Sigmoid colon (tissue), 7 donors: Measurements from ENCODE around the gene MDGA2. TPM values are rescaled to one million over a fixed set of nuclear protein-coding genes. Genes with fewer than 3 reads are reported as not detected.

Experiments
- DNase-seq: peaks from one replicate; pipeline ENCODE4 v3.0.0-alpha.2; 2019
- H3K27ac ChIP-seq, 4 donors: fragments of 200-600 bp; sonication (generic); one replicate each; pipeline ENCODE4 v1.5.1; 2016 to 2019; ENCODE audit warnings: mild to moderate bottlenecking in 1 of 4
- H3K27me3 ChIP-seq, 3 donors: fragments of 200-600 bp; sonication (generic); one replicate each; pipeline ENCODE4 v1.5.1; 2019; ENCODE audit warnings: mild to moderate bottlenecking in 1 of 3
- H3K36me3 ChIP-seq, 4 donors: fragments of 200-600 bp; sonication (generic); one replicate each; pipeline ENCODE4 v1.5.1; 2016 to 2019
- H3K4me1 ChIP-seq, 4 donors: fragments of 200-600 bp; sonication (generic); one replicate each; pipeline ENCODE4 v1.5.1; 2017 to 2019
- H3K4me3 ChIP-seq, 4 donors: fragments of 200-600 bp; sonication (generic); one replicate each; pipeline ENCODE4 v1.5.1; 2017 to 2019; ENCODE audit warnings: mild to moderate bottlenecking in 2 of 4, moderate library complexity in 1 of 4
- H3K9me3 ChIP-seq, 4 donors: fragments of 200-600 bp in 3 of 4; sonication (generic) in 3 of 4; one replicate each; pipeline versions ENCODE4 v1.5.1 to v1.6.1; 2013 to 2019
- CTCF ChIP-seq, 4 experiments: fragments of 450-650 bp in 3 of 4; fragments of 200-600 bp in 1 of 4; IDR thresholded peaks; one replicate each; pipeline ENCODE4 v1.5.1; 2016 to 2019; ENCODE audit warnings: antibody characterized with exemption in 4 of 4, mild to moderate bottlenecking in 3 of 4, moderate library complexity in 2 of 4
- EP300 ChIP-seq, 4 donors: sonication (generic); formaldehyde crosslinking; IDR thresholded peaks; one replicate each; pipeline ENCODE4 v1.6.1; 2017; ENCODE audit warnings: antibody characterized with exemption in 4 of 4
- POLR2A ChIP-seq, 2 donors: fragments of 450-650 bp; IDR thresholded peaks; one replicate each; pipeline ENCODE4 v1.6.1; 2016; ENCODE audit warnings: antibody characterized with exemption in 2 of 2, mild to moderate bottlenecking in 2 of 2, moderate library complexity in 2 of 2
- POLR2AphosphoS5 ChIP-seq, 4 donors: sonication (generic); formaldehyde crosslinking; IDR thresholded peaks; one replicate each; pipeline ENCODE4 v1.6.1; 2017; ENCODE audit warnings: antibody characterized with exemption in 4 of 4
- WGBS, 2 donors: extraction: QIAGEN DNeasy Blood & Tissue Kit; methylation state at CpG; one replicate each; pipeline ENCODE4 v1.1.7; 2013; 5-methylcytosine and 5-hydroxymethylcytosine counted together
- intact Hi-C: fragments of 100-400 bp; cut with DNase I; formaldehyde crosslinking; loops from one replicate; pipeline ENCODE4 v1.15.1; 2023
- polyA plus RNA-seq, 3 donors: library from polyadenylated mRNA; stranded (reverse); fragments of 200-250 nt; gene quantifications; one replicate each; pipeline ENCODE4 v1.2.3, GENCODE V29; 2013
- total RNA-seq, 4 donors: library from RNA; depleted of rRNA; stranded (reverse); fragments of >200 nt; gene quantifications; one replicate each; pipeline ENCODE4 v1.1.0, GENCODE V29; 2016
- donor health status: healthy with polysubstance abuse.
- donor health status: Bipolar disorder and iron deficiency.
- donor health status: healthy.

The MDGA2 gene
- total and polyA plus RNA-seq, 7 donors: under 0.01 to 1.2 (median 0.33) TPM; not detected in 2

- intact Hi-C loops: no loop called here
- H3K27ac ChIP-seq: no peak overlapping the region
- H3K36me3 ChIP-seq: no peaks in the 10 kb centered on the region
- no peaks in the 10 kb centered on the region for H3K9me3 ChIP-seq
- 26 to 71% methylated on average over 6 of the region's 6 CpGs for WGBS, 2 donors
- H3K27me3 ChIP-seq: no peaks in the 10 kb centered on the region
- TF ChIP-seq POLR2A (IDR thresholded peaks at IDR 0.05) (no peak), POLR2AphosphoS5 (IDR thresholded peaks at IDR 0.05) (no peak), EP300 (IDR thresholded peaks at IDR 0.05) (no peak), CTCF (IDR thresholded peaks at IDR 0.05) (no peak)
- no peaks in the 10 kb centered on the region for H3K4me1 ChIP-seq
- H3K4me3 ChIP-seq: no peak overlapping the region
- no peak for DNase-seq
Observed at GRCh38 chr14:47365233-47365632, 310.2 kb downstream of the MDGA2 start.

GRCh38 chr14:47353186-47353585 lies 322.2 kb downstream of the MDGA2 start:
- no peak for DNase-seq
- intact Hi-C loops: no loop called here
- H3K4me3 ChIP-seq: no peak overlapping the region
- TF ChIP-seq EP300 (IDR thresholded peaks at IDR 0.05): no peak
- no peak for TF ChIP-seq CTCF (IDR thresholded peaks at IDR 0.05)
- TF ChIP-seq POLR2AphosphoS5 (IDR thresholded peaks at IDR 0.05): no peak
- no peak for TF ChIP-seq POLR2A (IDR thresholded peaks at IDR 0.05)
- H3K36me3 ChIP-seq: no peaks in the 10 kb centered on the region
- WGBS, 2 donors: 70 to 73% methylated on average over 4 of the region's 4 CpGs
- no peaks in the 10 kb centered on the region for H3K4me1 ChIP-seq
- no peaks in the 10 kb centered on the region for H3K27me3 ChIP-seq
- no peak overlapping the region for H3K27ac ChIP-seq
- peaks cover 0 to 2% (median 0%) of the 10 kb centered on the region in 4 donors for H3K9me3 ChIP-seq

DNA sequence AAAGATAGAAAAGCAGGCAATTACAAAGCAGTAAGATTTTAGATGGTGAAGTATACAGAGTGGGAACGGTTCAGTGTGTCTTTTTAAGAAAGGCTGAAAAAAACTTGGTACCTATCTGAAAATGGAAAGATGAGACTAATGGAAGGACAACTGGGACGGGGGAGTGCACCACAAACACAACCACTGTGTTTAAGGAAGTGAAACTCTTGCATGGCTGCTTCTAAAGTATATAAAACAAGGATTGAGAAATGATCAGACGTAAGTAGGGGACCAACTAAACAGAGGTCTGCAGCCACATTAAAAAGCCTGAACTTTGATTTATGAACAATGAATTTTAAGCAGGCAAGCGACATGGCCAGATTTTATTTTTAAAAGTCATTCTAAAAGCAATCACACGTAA lies 328.6 kb downstream of the MDGA2 start:
- Histone ChIP-seq H3K27me3 (no peaks in the 10 kb centered on the region), H3K4me1 (no peaks in the 10 kb centered on the region), H3K4me3 (no peak overlapping the region), H3K27ac (no peak overlapping the region), H3K9me3 (no peaks in the 10 kb centered on the region), H3K36me3 (no peaks in the 10 kb centered on the region)
- TF ChIP-seq POLR2A (IDR thresholded peaks at IDR 0.05): no peak
- no peak for TF ChIP-seq CTCF (IDR thresholded peaks at IDR 0.05)
- TF ChIP-seq POLR2AphosphoS5 (IDR thresholded peaks at IDR 0.05): no peak
- no peak for TF ChIP-seq EP300 (IDR thresholded peaks at IDR 0.05)
- intact Hi-C loops: no loop called here
- 54 to 55% methylated on average over 5 of the region's 5 CpGs for WGBS, 2 donors
- DNase-seq: no peak

- no peak overlapping the region for H3K4me3 ChIP-seq
Observed at GRCh38 chr14:47345016-47345415, 330.4 kb downstream of the MDGA2 start.

More at GRCh38 chr14:47345016-47345415, 330.4 kb downstream of the MDGA2 start:
- DNase-seq: no peak
- no peaks in the 10 kb centered on the region for H3K9me3 ChIP-seq
- H3K36me3 ChIP-seq: no peaks in the 10 kb centered on the region
- intact Hi-C loops: no loop called here
- H3K27ac ChIP-seq: no peak overlapping the region
- TF ChIP-seq EP300 (IDR thresholded peaks at IDR 0.05): no peak
- TF ChIP-seq POLR2A (IDR thresholded peaks at IDR 0.05): no peak
- TF ChIP-seq CTCF (IDR thresholded peaks at IDR 0.05): no peak
- TF ChIP-seq POLR2AphosphoS5 (IDR thresholded peaks at IDR 0.05): no peak
- H3K4me1 ChIP-seq: no peaks in the 10 kb centered on the region
- WGBS, 2 donors: 83 to 84% methylated on average over 2 of the region's 2 CpGs
- no peaks in the 10 kb centered on the region for H3K27me3 ChIP-seq
